Measurements from ENCODE around the gene SH3RF3.

DNA sequence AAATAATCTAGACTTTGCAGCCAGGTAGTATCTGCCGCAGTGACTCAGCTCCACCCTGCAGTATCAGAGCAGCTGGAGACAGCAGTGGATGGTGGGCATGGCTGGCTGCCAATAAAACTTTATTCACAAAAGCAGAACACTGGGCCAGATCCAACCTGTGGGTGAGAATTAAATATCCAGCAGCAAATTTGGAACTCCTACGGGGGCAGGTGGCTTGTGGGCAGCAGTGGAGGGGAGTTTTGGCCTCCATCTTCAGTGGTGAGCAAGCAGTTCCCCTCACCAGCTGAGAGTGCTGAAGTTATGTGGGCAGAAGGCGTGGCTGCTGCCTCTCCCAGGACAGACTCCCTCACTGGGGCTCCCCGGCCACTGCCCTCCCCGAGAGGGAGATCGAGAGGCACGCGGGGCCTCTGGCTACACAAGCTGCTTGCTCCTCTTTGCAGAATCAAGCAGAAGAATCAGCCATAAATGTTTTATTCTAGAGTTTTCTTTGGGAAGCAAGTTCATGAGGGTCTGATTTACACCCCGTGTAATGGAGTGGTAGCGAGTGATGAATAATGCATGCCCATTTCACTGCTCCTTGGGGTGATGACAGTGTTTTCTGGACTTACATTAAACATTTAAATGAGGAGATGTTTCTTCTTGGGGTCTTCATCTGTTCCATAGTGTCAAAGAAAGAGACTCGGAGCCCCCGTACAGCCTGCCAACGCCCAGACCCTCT is 280.5 kb downstream of the SH3RF3 start:
- TF ChIP-seq, protein P1, sequence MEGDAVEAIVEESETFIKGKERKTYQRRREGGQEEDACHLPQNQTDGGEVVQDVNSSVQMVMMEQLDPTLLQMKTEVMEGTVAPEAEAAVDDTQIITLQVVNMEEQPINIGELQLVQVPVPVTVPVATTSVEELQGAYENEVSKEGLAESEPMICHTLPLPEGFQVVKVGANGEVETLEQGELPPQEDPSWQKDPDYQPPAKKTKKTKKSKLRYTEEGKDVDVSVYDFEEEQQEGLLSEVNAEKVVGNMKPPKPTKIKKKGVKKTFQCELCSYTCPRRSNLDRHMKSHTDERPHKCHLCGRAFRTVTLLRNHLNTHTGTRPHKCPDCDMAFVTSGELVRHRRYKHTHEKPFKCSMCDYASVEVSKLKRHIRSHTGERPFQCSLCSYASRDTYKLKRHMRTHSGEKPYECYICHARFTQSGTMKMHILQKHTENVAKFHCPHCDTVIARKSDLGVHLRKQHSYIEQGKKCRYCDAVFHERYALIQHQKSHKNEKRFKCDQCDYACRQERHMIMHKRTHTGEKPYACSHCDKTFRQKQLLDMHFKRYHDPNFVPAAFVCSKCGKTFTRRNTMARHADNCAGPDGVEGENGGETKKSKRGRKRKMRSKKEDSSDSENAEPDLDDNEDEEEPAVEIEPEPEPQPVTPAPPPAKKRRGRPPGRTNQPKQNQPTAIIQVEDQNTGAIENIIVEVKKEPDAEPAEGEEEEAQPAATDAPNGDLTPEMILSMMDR (IDR thresholded peaks at IDR 0.05): no peak
- TF ChIP-seq POLR2AphosphoS5 (IDR thresholded peaks at IDR 0.05; ENCODE audit: low read depth, low read length): no peak

Data from Panc1 (cell line).